Mesodermal cell (in vitro differentiated cells): ENCODE data around the gene LGI4.

Experiments used
- H3K27ac ChIP-seq: 2 replicates; pipeline ENCODE4 v1.7.0; 2013; ENCODE audit warnings: mild to moderate bottlenecking, low read depth, low read length, moderate library complexity; ENCODE audit not compliant: severe bottlenecking
- H3K36me3 ChIP-seq: 2 replicates; pipeline ENCODE4 v1.7.1; 2013; ENCODE audit warnings: mild to moderate bottlenecking, low read length, moderate library complexity; ENCODE audit not compliant: control insufficient read depth, insufficient read depth
- H3K4me1 ChIP-seq: one replicate; pipeline ENCODE4 v1.7.1; 2013; ENCODE audit warnings: mild to moderate bottlenecking, low read length; ENCODE audit not compliant: insufficient read depth, control insufficient read depth, poor library complexity, severe bottlenecking
- H3K4me3 ChIP-seq: 2 replicates; pipeline ENCODE4 v1.7.0; 2013; ENCODE audit warnings: low read length, control low read depth, mild to moderate bottlenecking; ENCODE audit not compliant: insufficient read depth, poor library complexity, severe bottlenecking; ENCODE audit errors: extremely low read depth
- H3K9me3 ChIP-seq: 2 replicates; pipeline ENCODE4 v1.7.1; 2013; ENCODE audit warnings: mild to moderate bottlenecking, low read length, moderate library complexity; ENCODE audit not compliant: control insufficient read depth
- WGBS, 2 experiments: methylation state at CpG; one replicate each; pipeline ENCODE4 v1.1.5; 2013; ENCODE audit warnings: missing lambda C conversion rate in 2 of 2; ENCODE audit not compliant: insufficient coverage in 2 of 2; 5-methylcytosine and 5-hydroxymethylcytosine counted together

The LGI4 gene

GRCh38 chr19:35077411-35078223 is 57.2 kb downstream of the LGI4 start:
- Histone ChIP-seq H3K9me3 (peaks cover 5% of the 10 kb centered on the region), H3K36me3 (no peaks in the 10 kb centered on the region), H3K4me1 (no peaks in the 10 kb centered on the region), H3K4me3 (no peak overlapping the region), H3K27ac (no peak overlapping the region)
- 92 to 93% methylated on average over 14 to 16 of the region's 17 CpGs for WGBS, 2 experiments

DNA sequence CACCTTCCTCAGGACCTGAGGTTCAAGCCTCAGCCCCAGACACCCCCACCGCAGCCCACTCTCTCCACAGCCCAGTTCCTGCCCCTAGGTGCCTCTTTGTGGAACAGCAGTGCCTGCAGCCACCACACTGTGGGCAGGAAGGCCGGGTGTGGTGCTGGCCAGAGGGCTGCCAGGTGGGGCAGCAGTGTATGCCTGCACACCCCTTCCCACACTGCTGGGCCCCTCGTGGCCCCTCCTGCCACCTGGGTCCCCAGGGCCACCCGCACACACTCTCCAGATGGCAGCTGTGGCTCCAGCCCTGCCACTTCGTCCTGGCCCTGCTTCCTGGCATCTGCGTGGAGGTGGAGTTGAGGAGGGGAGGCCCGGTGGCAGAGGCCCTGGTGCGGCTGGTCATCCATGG is 58.2 kb downstream of the LGI4 start:
- H3K9me3 ChIP-seq: no peaks in the 10 kb centered on the region
- no peak overlapping the region for H3K27ac ChIP-seq
- H3K36me3 ChIP-seq: no peaks in the 10 kb centered on the region
- no peaks in the 10 kb centered on the region for H3K4me1 ChIP-seq
- 90% methylated on average over 4 to 7 of the region's 8 CpGs for WGBS, 2 experiments
- H3K4me3 ChIP-seq: no peak overlapping the region

DNA sequence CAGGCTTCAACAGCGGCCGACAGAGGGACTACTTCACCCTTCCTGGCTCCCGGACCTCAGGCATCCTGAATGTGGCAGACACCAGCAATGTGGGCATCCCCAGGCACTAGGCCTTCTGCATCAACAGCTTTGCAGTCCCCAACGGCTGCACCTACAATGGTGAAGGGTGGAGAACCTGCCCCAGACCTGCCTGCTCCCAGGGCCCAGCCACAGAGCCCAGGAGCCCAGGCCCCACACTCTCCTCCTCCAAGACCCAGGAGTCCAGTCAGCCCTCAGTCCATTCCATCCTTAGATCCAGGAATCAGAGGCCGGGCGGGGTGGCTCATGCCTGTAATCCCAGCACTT is 58.9 kb downstream of the LGI4 start:
- Histone ChIP-seq H3K27ac (no peak overlapping the region), H3K9me3 (no peaks in the 10 kb centered on the region), H3K36me3 (no peaks in the 10 kb centered on the region), H3K4me1 (no peaks in the 10 kb centered on the region), H3K4me3 (no peak overlapping the region)
- WGBS, 2 experiments: 80 to 97% methylated on average over 6 of the region's 6 CpGs

GRCh38 chr19:35075202-35076025 is 59.4 kb downstream of the LGI4 start:
- WGBS, 2 experiments: 89 to 95% methylated on average over 19 to 20 of the region's 21 CpGs
- no peak overlapping the region for H3K27ac ChIP-seq
- H3K4me1 ChIP-seq: no peaks in the 10 kb centered on the region
- no peaks in the 10 kb centered on the region for H3K36me3 ChIP-seq
- no peak overlapping the region for H3K4me3 ChIP-seq
- H3K9me3 ChIP-seq: peaks cover 4% of the 10 kb centered on the region
